K562 (cell line): ENCODE data around the gene TMEM167B. TPM values are rescaled to one million over a fixed set of nuclear protein-coding genes. Genes with fewer than 3 reads are reported as not detected.

ENCODE experiments used
- ATF7 ChIP-seq: fragments of 450-650 bp; IDR thresholded peaks from 2 replicates; pipeline ENCODE4 v1.7.1; 2014; ENCODE audit warnings: mild to moderate bottlenecking, moderate library complexity
- E2F4 ChIP-seq: sonication (generic); formaldehyde crosslinking; IDR thresholded peaks from 2 replicates; pipeline ENCODE4 v1.8.0; 2022; ENCODE audit warnings: mild to moderate bottlenecking, low read depth, missing genetic modification reagents
- GATAD2A ChIP-seq: fragments of 450-650 bp; IDR thresholded peaks from 2 replicates; pipeline ENCODE4 v1.6.1; 2017
- HMBOX1 ChIP-seq: sonication (generic); IDR thresholded peaks from 2 replicates; pipeline ENCODE4 v1.6.1; 2016
- ILK ChIP-seq: fragments of 450-650 bp; IDR thresholded peaks from 2 replicates; pipeline ENCODE4 v1.6.1; 2016; ENCODE audit warnings: missing genetic modification characterization, low read depth, mild to moderate bottlenecking, missing compliant biosample characterization, moderate library complexity, borderline replicate concordance
- KLF1 ChIP-seq: fragments of 450-650 bp; IDR thresholded peaks from 2 replicates; pipeline ENCODE4 v1.6.1; 2016; ENCODE audit warnings: missing genetic modification characterization, missing compliant biosample characterization
- L3MBTL2 ChIP-seq: fragments of 450-650 bp; IDR thresholded peaks from 2 replicates; pipeline ENCODE4 v1.6.1; 2016; ENCODE audit warnings: mild to moderate bottlenecking, moderate library complexity
- MCM2 ChIP-seq: fragments of 450-650 bp; IDR thresholded peaks from 2 replicates; pipeline ENCODE4 v1.6.1; 2017; ENCODE audit warnings: low read depth, mild to moderate bottlenecking
- MITF ChIP-seq: IDR thresholded peaks from 2 replicates; pipeline ENCODE4 v1.6.1; 2014; ENCODE audit warnings: antibody characterized with exemption
- NELFE ChIP-seq: IDR thresholded peaks from 2 replicates; pipeline ENCODE4 v1.6.1; 2011; ENCODE audit warnings: mild to moderate bottlenecking; ENCODE audit not compliant: insufficient read depth, insufficient read length
- NKRF ChIP-seq: fragments of 450-650 bp; IDR thresholded peaks from 2 replicates; pipeline ENCODE4 v1.6.1; 2016; ENCODE audit warnings: borderline replicate concordance
- PTBP1 ChIP-seq: fragments of 200-400 bp; formaldehyde crosslinking; IDR thresholded peaks from 2 replicates; pipeline ENCODE4 v1.6.1; 2017; ENCODE audit warnings: low read depth, low read length
- SP1 ChIP-seq: sonication (generic); formaldehyde crosslinking; IDR thresholded peaks from 2 replicates; pipeline ENCODE4 v1.8.1; 2022; ENCODE audit warnings: mild to moderate bottlenecking, missing genetic modification reagents
- YY1 ChIP-seq, 3 experiments: IDR thresholded peaks; 2 replicates each; pipeline ENCODE4 v1.6.1; 2011; ENCODE audit warnings: low read length in 2 of 3, mild to moderate bottlenecking in 2 of 3, moderate library complexity in 2 of 3, borderline replicate concordance in 1 of 3, control low read depth in 1 of 3, low read depth in 1 of 3; ENCODE audit not compliant: insufficient read depth in 3 of 3, insufficient replicate concordance in 2 of 3, control insufficient read depth in 1 of 3, insufficient read length in 1 of 3; ENCODE audit errors: extremely low read depth in 1 of 3
- ZMIZ1 ChIP-seq, 2 experiments: fragments of 150-350 bp in 1 of 2; IDR thresholded peaks; 2 replicates each; pipeline ENCODE4 v1.6.1; 2012 to 2016; ENCODE audit warnings: low read depth in 2 of 2, low read length in 2 of 2, mild to moderate bottlenecking in 1 of 2, moderate library complexity in 1 of 2
- ZNF445 ChIP-seq: fragments of 250-450 bp; sonication (Bioruptor Pico); IDR thresholded peaks from 2 replicates; pipeline ENCODE4 v1.4.0; 2020; ENCODE audit warnings: low read depth, mild to moderate bottlenecking, moderate library complexity
- ZNF507 ChIP-seq: conservative IDR thresholded peaks from 2 replicates; pipeline ENCODE4 v1.6.1; 2017; ENCODE audit warnings: missing genetic modification characterization, missing compliant biosample characterization
- polyA plus RNA-seq, 8 experiments: library from polyadenylated mRNA; depleted of rRNA in 4 of 8; stranded (reverse) in 5 of 8; unstranded in 3 of 8; fragments of >200 nt; fragmentation: Nextera tagmentation in 2 of 8; fragmentation: Illumina TruSeq in 1 of 8; extraction: Ambion mirVana in 2 of 8; extraction: Trizol in 1 of 8; gene quantifications; 2 replicates each; pipeline versions ENCODE4 v1.2.1 to v1.2.3, GENCODE V29; 2011 to 2014; ENCODE audit warnings: inconsistent platforms in 1 of 8, missing spikeins in 1 of 8
- total RNA-seq, 7 experiments: library from RNA; depleted of rRNA in 6 of 7; stranded (reverse); fragments of >200 nt in 6 of 7; fragmentation: Illumina TruSeq in 2 of 7; extraction: Trizol in 2 of 7; gene quantifications; 2 replicates each; pipeline versions ENCODE4 v1.2.1 to v1.2.3, GENCODE V29; 2011 to 2021; ENCODE audit warnings: low replicate concordance in 1 of 7

The TMEM167B gene
- total and polyA plus RNA-seq, 9 of the 15 experiments (the other 6 are each of a cell fraction or from before 2014, with no cell fraction given): 17.2 to 36.4 (median 32.2) TPM

GRCh38 chr1:109089242-109090015 lies 1.1 kb upstream of the TMEM167B start (continued):
- no peak for TF ChIP-seq E2F4 (CRISPR knock-in tag)
- TF ChIP-seq ZMIZ1 (IDR thresholded peaks at IDR 0.05; ENCODE audit: low read depth in 2 of 2, low read length in 2 of 2): peak in 1 of 2 experiments; percentile 35; a peak in 1 of 4 replicates
- 0 out of 2 replicates have a peak, but pooled peaks have one; percentile 57 for TF ChIP-seq PTBP1
- TF ChIP-seq SP1 (CRISPR knock-in tag): peak; percentile 38; the same call in 1 of the 2 replicates
- peak; percentile 16 for TF ChIP-seq NKRF
- no peak for TF ChIP-seq MITF
- no peak for TF ChIP-seq ZNF507 (tag)
- peak; percentile 66 for TF ChIP-seq L3MBTL2
- TF ChIP-seq ATF7: peak; percentile 58; the same call in 1 of the 2 replicates
- TF ChIP-seq ILK (tag): no peak
- peak in 2 of 3 experiments; percentile 47 to 68 for TF ChIP-seq YY1 (IDR thresholded peaks at IDR 0.05; ENCODE audit: borderline replicate concordance in 1 of 3, control insufficient read depth in 1 of 3, extremely low read depth in 1 of 3, insufficient read depth in 3 of 3, insufficient read length in 1 of 3, insufficient replicate concordance in 2 of 3, low read depth in 1 of 3, low read length in 2 of 3)
- TF ChIP-seq ZNF445: no peak
- TF ChIP-seq HMBOX1: peak; percentile 99
- TF ChIP-seq NELFE: no peak
- TF ChIP-seq KLF1 (tag): no peak
- TF ChIP-seq MCM2: no peak
- TF ChIP-seq GATAD2A: no peak
